EH (cell line): ENCODE measurements around the gene FAM117A.
"Not testable (repeated sequence)": the region's sequence is repeated elsewhere in the genome, so short reads cannot be mapped to it uniquely, and the experiment has no call there.

ENCODE experiments used
- DNase-seq: peaks from one replicate; pipeline ENCODE4 v3.0.0-alpha.2; 2015; ENCODE audit warnings: low read depth

FAM117A gene

GRCh38 chr17:49762151-49762941, 1.6 kb downstream of the FAM117A start:
- peak; percentile 42 for DNase-seq

- DNase-seq: no peak
Observed at GRCh38 chr17:49760932-49761558, 2.9 kb downstream of the FAM117A start.

GRCh38 chr17:49760296-49760695, 3.6 kb downstream of the FAM117A start:
- DNase-seq: no peak

DNA sequence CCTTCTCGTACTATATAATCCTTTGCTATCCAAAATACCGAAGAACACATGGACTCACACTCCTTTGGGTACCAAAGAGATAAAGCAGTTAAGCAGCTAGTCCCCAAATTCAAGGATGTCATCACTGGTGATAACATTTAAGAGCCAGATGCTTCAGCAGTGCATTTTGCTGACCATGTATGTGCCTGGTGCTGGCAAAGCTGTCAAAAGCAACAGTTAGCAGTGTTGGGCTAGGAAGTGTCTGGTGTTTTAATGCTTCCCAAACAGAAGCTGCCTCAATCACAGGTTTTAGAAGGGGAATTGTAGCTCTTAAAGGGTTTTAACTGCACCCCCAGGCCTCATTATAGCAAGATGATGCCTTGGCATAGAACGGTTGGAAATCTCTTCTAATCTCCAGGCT, 4.7 kb downstream of the FAM117A start:
- no peak for DNase-seq

DNA sequence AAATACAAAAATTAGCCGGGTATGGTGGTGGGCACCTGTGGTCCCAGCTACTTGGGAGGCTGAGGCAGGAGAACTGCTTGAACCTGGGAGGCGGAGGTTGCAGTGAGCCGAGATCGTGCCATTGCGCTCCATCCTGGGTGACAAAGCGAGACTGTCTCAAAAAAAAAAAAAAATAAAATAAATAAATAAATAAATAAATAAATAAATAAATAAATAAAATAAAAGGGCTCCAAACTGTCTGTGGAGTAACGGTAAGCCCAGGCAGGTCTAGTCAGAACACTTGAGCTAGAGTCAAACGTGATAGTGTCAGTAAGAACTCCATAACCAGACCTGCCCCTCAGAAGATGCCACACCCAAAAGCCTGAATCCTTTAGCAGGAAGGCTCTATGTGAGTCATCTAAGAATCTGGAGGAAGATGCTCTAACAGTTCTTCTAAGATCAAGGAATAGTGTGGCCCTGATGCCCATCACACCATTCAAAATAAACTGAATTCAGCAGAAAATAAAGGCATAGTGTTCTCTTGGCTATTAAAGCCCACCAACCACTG, 5.4 kb downstream of the FAM117A start:
- DNase-seq: not testable (repeated sequence)

GRCh38 chr17:49757151-49757777, 6.7 kb downstream of the FAM117A start:
- no peak for DNase-seq

DNA sequence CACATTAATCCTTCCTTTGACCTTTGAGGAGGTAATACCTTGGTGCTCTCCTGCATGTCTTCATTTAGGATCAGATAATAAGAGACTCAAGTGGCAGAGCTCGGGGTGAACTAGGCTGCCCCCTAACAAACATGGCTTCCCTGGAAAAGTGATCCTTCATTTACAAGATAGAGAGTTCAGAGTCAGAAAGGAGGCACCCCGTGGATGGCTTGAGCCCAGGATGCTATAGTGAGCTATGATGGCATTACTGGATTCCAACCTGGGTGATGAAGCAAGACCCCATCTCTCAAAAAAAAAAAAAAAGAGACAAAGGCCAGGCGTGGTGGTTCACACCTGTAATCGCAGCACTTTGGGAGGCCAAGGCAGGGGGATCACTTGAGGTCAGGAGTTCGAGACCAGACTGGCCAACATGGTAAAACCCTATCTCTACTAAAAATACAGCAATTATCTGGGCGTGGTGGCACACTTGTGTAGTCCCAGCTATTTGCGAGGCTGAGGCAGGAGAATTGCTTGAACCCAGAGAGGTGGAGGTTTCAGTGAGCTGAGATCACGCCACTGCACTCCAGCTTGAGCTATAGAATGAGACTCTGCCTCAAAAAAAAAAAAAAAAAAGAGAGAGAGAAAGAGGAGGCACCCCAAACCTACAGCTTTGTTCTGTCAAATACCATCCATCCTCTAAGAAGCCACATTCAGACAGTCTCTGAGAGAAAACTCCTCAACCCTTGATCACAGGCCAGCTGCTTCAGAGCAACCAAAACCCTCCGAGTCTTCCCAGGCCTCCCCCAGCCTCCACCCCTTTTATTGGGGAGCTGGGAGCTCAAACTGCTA, 7.4 kb downstream of the FAM117A start:
- DNase-seq: no peak

GRCh38 chr17:49755663-49756283, 8.2 kb downstream of the FAM117A start:
- DNase-seq: no peak

DNA sequence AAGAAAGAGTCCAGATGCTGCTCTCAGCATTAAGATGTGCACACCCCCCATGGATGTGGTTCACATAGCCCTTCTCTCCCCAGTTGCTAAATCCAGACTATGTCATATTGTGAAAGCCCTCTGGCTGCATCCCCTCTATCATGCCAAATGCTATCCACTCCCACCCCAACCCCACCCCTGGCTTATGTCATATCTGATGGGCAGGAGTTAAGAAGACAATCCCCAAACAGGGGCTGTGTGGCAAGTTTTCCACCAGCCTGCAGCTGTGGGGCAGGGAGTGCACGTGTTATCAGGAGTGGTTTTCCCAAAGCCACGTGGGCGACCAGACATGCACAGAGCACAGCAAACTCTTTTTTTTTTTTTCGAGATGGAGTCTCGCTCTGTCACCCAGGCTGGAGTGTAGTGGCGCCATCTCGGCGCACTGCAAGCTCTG, 10.0 kb downstream of the FAM117A start:
- DNase-seq: no peak

GRCh38 chr17:49752508-49752907, 11.4 kb downstream of the FAM117A start:
- DNase-seq: no peak

DNA sequence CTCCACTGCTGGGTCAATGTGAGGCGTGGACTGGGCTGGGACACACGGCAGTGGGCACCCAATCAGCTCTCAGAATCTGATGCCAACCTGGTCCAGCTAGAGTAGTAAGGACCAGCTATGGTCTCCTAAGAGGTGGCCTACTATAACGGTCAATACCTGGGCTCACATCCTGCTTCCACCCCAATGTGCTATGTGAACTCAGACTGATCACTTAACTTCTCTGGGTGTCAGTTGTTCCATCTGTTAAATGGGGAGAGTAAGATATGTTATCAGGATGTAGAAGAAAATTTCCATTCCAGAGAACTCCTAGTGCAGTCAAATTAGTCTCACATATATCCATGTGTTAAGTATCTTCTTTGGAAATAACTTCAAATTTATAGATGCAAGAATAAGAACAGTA, 14.2 kb downstream of the FAM117A start:
- DNase-seq: no peak

DNA sequence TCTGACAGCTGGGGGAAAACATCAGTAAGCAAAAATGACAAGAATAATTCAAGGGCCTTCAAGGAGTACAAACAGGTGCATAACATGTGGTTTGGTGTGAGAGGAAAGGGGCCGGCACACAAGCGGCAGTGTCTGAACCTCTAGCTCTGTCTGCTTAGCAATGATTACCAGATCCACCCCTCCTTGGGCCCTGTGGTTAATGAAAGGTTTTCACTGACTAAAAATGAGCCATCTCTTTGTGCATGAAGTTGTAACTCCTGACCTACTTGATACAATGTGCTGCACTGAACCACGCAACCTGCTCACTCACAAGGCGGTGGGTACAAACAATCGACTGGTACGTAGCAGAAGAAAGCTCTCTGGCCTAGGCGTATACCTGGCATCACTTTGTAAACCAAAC, 15.1 kb downstream of the FAM117A start:
- DNase-seq: no peak

DNA sequence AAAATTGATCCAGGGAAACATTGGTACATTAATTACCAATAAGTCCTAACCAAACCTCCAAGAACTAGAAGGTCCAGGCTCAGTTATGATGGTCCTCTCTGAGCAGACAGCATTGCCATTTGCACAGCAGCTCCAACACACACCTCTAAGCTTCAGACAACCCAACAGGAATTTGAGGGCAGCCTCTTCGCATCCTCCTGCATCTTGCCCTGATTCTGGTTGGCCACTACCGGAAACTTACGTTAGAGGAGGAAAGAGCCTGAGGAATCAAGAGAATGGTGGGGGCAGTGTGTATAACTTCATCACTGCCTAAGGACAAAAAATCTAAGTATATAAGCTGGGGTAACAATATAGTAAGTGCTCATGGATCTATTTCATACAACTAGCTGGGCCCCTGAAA, 15.7 kb downstream of the FAM117A start:
- DNase-seq: no peak

DNA sequence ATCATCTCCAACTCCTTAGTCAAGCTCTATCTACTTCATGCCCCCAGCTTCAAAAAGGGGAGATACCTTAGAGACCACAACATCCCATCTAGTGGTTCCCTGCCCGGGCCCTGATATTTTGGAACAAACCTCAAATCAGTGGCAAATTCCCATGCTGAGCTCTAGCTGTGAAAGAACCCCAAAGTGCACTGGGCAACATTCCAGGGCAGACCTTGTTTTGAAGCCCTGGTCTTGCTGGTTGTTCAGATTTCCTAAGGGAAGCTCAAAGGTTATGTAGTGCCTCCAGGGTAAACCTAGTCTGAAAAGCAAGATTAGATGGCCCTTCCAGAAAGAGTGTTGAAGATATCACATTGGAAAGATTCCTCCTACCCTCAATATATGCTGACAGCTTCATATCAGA, 16.3 kb downstream of the FAM117A start:
- DNase-seq: no peak

GRCh38 chr17:49746791-49747490, 17.0 kb downstream of the FAM117A start:
- no peak for DNase-seq

DNA sequence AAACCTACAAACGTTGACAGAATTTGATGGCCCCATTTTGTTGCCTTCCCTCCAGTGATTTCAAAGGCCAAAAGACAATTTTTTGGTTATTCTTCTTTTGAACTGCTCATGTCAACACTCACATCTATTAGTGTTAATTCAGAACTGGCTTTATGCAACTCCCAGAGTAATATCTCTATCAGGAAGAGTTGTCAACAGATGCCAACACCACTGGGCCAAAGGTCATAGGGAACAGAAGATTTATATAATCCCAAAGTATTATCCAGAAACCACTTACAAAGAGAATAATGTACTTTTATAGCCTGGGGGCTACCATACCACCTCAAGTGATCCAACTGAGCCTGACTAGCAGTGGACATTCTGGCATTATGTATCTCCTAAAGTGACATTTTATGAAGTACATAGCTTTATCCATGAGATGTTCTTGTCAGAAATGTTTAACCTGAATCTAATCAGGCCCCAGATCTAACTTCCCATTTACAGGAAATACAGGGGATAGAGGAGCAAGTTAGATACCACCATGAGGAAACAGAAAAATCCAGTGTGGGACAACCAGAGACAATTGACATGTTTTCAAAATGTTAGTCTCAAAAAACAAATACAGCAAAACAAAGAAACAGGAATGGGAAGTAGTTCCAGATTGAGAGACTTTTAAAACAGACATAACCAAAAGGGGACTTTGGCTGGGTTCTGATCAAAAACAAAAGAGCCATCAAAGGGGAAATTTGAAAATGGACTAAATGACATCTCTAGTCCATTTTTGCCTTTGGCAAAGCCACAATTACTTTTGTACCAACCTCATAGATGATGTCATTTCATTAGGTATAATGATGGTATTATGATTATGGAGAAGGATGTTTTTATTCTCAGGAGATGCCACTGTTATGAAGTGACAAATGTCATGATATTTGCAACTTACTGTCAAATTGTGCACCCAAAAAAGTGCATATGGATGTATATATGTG, 18.5 kb downstream of the FAM117A start:
- no peak for DNase-seq

GRCh38 chr17:49742166-49742638, 21.7 kb downstream of the FAM117A start:
- peak; percentile 32 for DNase-seq

- DNase-seq: no peak
Observed at GRCh38 chr17:49741692-49742076, 22.2 kb downstream of the FAM117A start.

DNA sequence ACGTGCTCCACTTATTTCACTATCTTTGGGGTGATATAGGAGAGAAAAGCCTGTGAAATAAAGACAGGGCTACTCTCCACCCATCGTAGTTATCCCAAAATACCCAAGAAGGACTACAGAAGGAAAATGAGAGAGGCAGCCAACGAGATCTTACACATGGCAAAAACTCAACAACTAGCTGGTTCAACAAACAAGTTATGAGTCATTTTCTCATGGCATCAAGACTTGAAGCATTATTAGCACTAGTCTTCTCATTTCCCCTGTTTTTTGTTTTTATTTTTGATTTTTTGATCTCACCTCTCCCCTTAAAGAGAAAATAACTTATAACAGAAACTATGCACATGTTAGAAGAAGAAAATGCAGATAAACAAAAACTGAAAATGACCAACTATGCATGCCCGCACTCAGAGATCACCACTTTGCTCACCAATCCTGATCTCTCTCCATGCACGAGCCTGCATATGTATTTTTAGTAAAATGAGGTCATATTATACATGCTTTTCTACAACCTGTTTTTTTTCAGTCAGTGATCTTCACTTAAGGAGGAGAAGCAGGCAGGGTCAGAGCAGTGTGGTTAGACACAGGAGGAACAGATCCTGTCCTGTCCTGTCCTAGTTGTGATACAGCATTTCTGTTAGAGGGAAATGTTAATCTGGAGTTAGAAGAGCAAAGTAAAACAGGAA, 22.8 kb downstream of the FAM117A start:
- no peak for DNase-seq
